ENCODE measurements around the gene LRFN4.

The LRFN4 gene

GRCh38 chr11:66845143-66845875 is 11.6 kb upstream of the LRFN4 start:
- DNase-seq (ENCODE audit: low read depth, low spot score) = no peak

- no peak for DNase-seq (ENCODE audit: low read depth, low spot score)
Measured at GRCh38 chr11:66845876-66846212, 11.0 kb upstream of the LRFN4 start.

- no peak for DNase-seq (ENCODE audit: low read depth, low spot score)
Measured at GRCh38 chr11:66846671-66847091, 10.2 kb upstream of the LRFN4 start.

- no peak for DNase-seq (ENCODE audit: low read depth, low spot score)
Measured at GRCh38 chr11:66847461-66848232, 9.2 kb upstream of the LRFN4 start.

GRCh38 chr11:66848671-66849500 is 8.0 kb upstream of the LRFN4 start:
- DNase-seq (ENCODE audit: low read depth, low spot score) = no peak

GRCh38 chr11:66849501-66850234 is 7.2 kb upstream of the LRFN4 start:
- no peak for DNase-seq (ENCODE audit: low read depth, low spot score)

- no peak for DNase-seq (ENCODE audit: low read depth, low spot score)
Measured at GRCh38 chr11:66850235-66850587, 6.7 kb upstream of the LRFN4 start.

GRCh38 chr11:66850588-66851238 is 6.2 kb upstream of the LRFN4 start:
- no peak for DNase-seq (ENCODE audit: low read depth, low spot score)

GRCh38 chr11:66851239-66851596 is 5.6 kb upstream of the LRFN4 start:
- DNase-seq (ENCODE audit: low read depth, low spot score) = no peak

GRCh38 chr11:66851698-66852465 is 5.0 kb upstream of the LRFN4 start:
- no peak for DNase-seq (ENCODE audit: low read depth, low spot score)

GRCh38 chr11:66852466-66853241 is 4.2 kb upstream of the LRFN4 start:
- DNase-seq (ENCODE audit: low read depth, low spot score) = no peak

GRCh38 chr11:66853242-66854229 is 3.3 kb upstream of the LRFN4 start:
- DNase-seq (ENCODE audit: low read depth, low spot score) = no peak

- DNase-seq (ENCODE audit: low read depth, low spot score) = no peak
Measured at GRCh38 chr11:66854231-66854661, 2.6 kb upstream of the LRFN4 start.

GRCh38 chr11:66854729-66855211 is 2.1 kb upstream of the LRFN4 start:
- DNase-seq (ENCODE audit: low read depth, low spot score) = no peak

- DNase-seq (ENCODE audit: low read depth, low spot score) = peak; percentile 58
Measured at GRCh38 chr11:66855574-66856495, 1.0 kb upstream of the LRFN4 start.

- no peak for DNase-seq (ENCODE audit: low read depth, low spot score)
Measured at GRCh38 chr11:66857234-66857926, 516 bp downstream of the LRFN4 start.

GRCh38 chr11:66857927-66858185 is 992 bp downstream of the LRFN4 start:
- no peak for DNase-seq (ENCODE audit: low read depth, low spot score)

All from activated naive CD8-positive, alpha-beta T cell treated with anti-CD3 and anti-CD28 coated beads, Interleukin-2, amount 50 U/mL, for 16 hours (primary cell).